Sigmoid colon (tissue), 7 donors: ENCODE results near the gene LUZP2. TPM values are rescaled to one million over a fixed set of nuclear protein-coding genes. Genes with fewer than 3 reads are reported as not detected.

Source experiments
- DNase-seq: peaks from one replicate; pipeline ENCODE4 v3.0.0-alpha.2; 2019
- H3K27ac ChIP-seq, 4 donors: fragments of 200-600 bp; sonication (generic); one replicate each; pipeline ENCODE4 v1.5.1; 2016 to 2019; ENCODE audit warnings: mild to moderate bottlenecking in 1 of 4
- H3K27me3 ChIP-seq, 3 donors: fragments of 200-600 bp; sonication (generic); one replicate each; pipeline ENCODE4 v1.5.1; 2019; ENCODE audit warnings: mild to moderate bottlenecking in 1 of 3
- H3K36me3 ChIP-seq, 4 donors: fragments of 200-600 bp; sonication (generic); one replicate each; pipeline ENCODE4 v1.5.1; 2016 to 2019
- H3K4me1 ChIP-seq, 4 donors: fragments of 200-600 bp; sonication (generic); one replicate each; pipeline ENCODE4 v1.5.1; 2017 to 2019
- H3K4me3 ChIP-seq, 4 donors: fragments of 200-600 bp; sonication (generic); one replicate each; pipeline ENCODE4 v1.5.1; 2017 to 2019; ENCODE audit warnings: mild to moderate bottlenecking in 2 of 4, moderate library complexity in 1 of 4
- H3K9me3 ChIP-seq, 4 donors: fragments of 200-600 bp in 3 of 4; sonication (generic) in 3 of 4; one replicate each; pipeline versions ENCODE4 v1.5.1 to v1.6.1; 2013 to 2019
- CTCF ChIP-seq, 4 experiments: fragments of 450-650 bp in 3 of 4; fragments of 200-600 bp in 1 of 4; IDR thresholded peaks; one replicate each; pipeline ENCODE4 v1.5.1; 2016 to 2019; ENCODE audit warnings: antibody characterized with exemption in 4 of 4, mild to moderate bottlenecking in 3 of 4, moderate library complexity in 2 of 4
- EP300 ChIP-seq, 4 donors: sonication (generic); formaldehyde crosslinking; IDR thresholded peaks; one replicate each; pipeline ENCODE4 v1.6.1; 2017; ENCODE audit warnings: antibody characterized with exemption in 4 of 4
- POLR2A ChIP-seq, 2 donors: fragments of 450-650 bp; IDR thresholded peaks; one replicate each; pipeline ENCODE4 v1.6.1; 2016; ENCODE audit warnings: antibody characterized with exemption in 2 of 2, mild to moderate bottlenecking in 2 of 2, moderate library complexity in 2 of 2
- POLR2AphosphoS5 ChIP-seq, 4 donors: sonication (generic); formaldehyde crosslinking; IDR thresholded peaks; one replicate each; pipeline ENCODE4 v1.6.1; 2017; ENCODE audit warnings: antibody characterized with exemption in 4 of 4
- WGBS, 2 donors: extraction: QIAGEN DNeasy Blood & Tissue Kit; methylation state at CpG; one replicate each; pipeline ENCODE4 v1.1.7; 2013; 5-methylcytosine and 5-hydroxymethylcytosine counted together
- intact Hi-C: fragments of 100-400 bp; cut with DNase I; formaldehyde crosslinking; loops from one replicate; pipeline ENCODE4 v1.15.1; 2023
- polyA plus RNA-seq, 3 donors: library from polyadenylated mRNA; stranded (reverse); fragments of 200-250 nt; gene quantifications; one replicate each; pipeline ENCODE4 v1.2.3, GENCODE V29; 2013
- total RNA-seq, 4 donors: library from RNA; depleted of rRNA; stranded (reverse); fragments of >200 nt; gene quantifications; one replicate each; pipeline ENCODE4 v1.1.0, GENCODE V29; 2016
- donor health status: healthy with polysubstance abuse.
- donor health status: Bipolar disorder and iron deficiency.
- donor health status: healthy.

LUZP2 gene
- total and polyA plus RNA-seq, 7 donors = 0.16 to 2.1 (median 0.83) TPM

GRCh38 chr11:24900514-24900913 lies 403.7 kb downstream of the LUZP2 start:
- WGBS, 2 donors = 10 to 15% methylated on average over 3 of the region's 3 CpGs
- no peaks in the 10 kb centered on the region for H3K4me1 ChIP-seq
- DNase-seq = no peak
- no peaks in the 10 kb centered on the region for H3K27me3 ChIP-seq
- no peaks in the 10 kb centered on the region for H3K9me3 ChIP-seq
- H3K4me3 ChIP-seq = no peak overlapping the region
- TF ChIP-seq POLR2AphosphoS5 (IDR thresholded peaks at IDR 0.05) (no peak), EP300 (IDR thresholded peaks at IDR 0.05) (no peak), CTCF (IDR thresholded peaks at IDR 0.05) (no peak), POLR2A (IDR thresholded peaks at IDR 0.05) (no peak)
- H3K27ac ChIP-seq = no peak overlapping the region
- intact Hi-C loops = no loop called here
- H3K36me3 ChIP-seq = no peaks in the 10 kb centered on the region

GRCh38 chr11:24900960-24901549 lies 404.2 kb downstream of the LUZP2 start:
- no peaks in the 10 kb centered on the region for H3K9me3 ChIP-seq
- DNase-seq = no peak
- no peaks in the 10 kb centered on the region for H3K36me3 ChIP-seq
- no peaks in the 10 kb centered on the region for H3K4me1 ChIP-seq
- H3K4me3 ChIP-seq = no peak overlapping the region
- TF ChIP-seq POLR2A (IDR thresholded peaks at IDR 0.05) (no peak), EP300 (IDR thresholded peaks at IDR 0.05) (no peak), CTCF (IDR thresholded peaks at IDR 0.05) (no peak), POLR2AphosphoS5 (IDR thresholded peaks at IDR 0.05) (no peak)
- H3K27me3 ChIP-seq = no peaks in the 10 kb centered on the region
- no peak overlapping the region for H3K27ac ChIP-seq
- WGBS, 2 donors = 35 to 68% methylated on average over 1 of the region's 1 CpG
- intact Hi-C loops = no loop called here

GRCh38 chr11:24903555-24903954 lies 406.7 kb downstream of the LUZP2 start:
- no peaks in the 10 kb centered on the region for H3K4me1 ChIP-seq
- H3K36me3 ChIP-seq = no peaks in the 10 kb centered on the region
- no peak overlapping the region for H3K27ac ChIP-seq
- TF ChIP-seq EP300 (IDR thresholded peaks at IDR 0.05) = no peak
- no peak for TF ChIP-seq POLR2A (IDR thresholded peaks at IDR 0.05)
- TF ChIP-seq POLR2AphosphoS5 (IDR thresholded peaks at IDR 0.05) = no peak
- TF ChIP-seq CTCF (IDR thresholded peaks at IDR 0.05) = no peak
- intact Hi-C loops = no loop called here
- no peaks in the 10 kb centered on the region for H3K9me3 ChIP-seq
- no peaks in the 10 kb centered on the region for H3K27me3 ChIP-seq
- no peak for DNase-seq
- 44 to 72% methylated on average over 2 of the region's 2 CpGs for WGBS, 2 donors
- no peak overlapping the region for H3K4me3 ChIP-seq

- 90 to 97% methylated on average over 1 of the region's 1 CpG for WGBS, 2 donors
- DNase-seq = no peak
- intact Hi-C loops = no loop called here
- no peak overlapping the region for H3K27ac ChIP-seq
- no peak overlapping the region for H3K4me3 ChIP-seq
- peaks cover 0 to under 1% (median 0%) of the 10 kb centered on the region in 4 donors for H3K9me3 ChIP-seq
- no peaks in the 10 kb centered on the region for H3K27me3 ChIP-seq
- no peaks in the 10 kb centered on the region for H3K4me1 ChIP-seq
- no peak for TF ChIP-seq POLR2A (IDR thresholded peaks at IDR 0.05)
- TF ChIP-seq CTCF (IDR thresholded peaks at IDR 0.05) = no peak
- TF ChIP-seq EP300 (IDR thresholded peaks at IDR 0.05) = no peak
- TF ChIP-seq POLR2AphosphoS5 (IDR thresholded peaks at IDR 0.05) = no peak
- no peaks in the 10 kb centered on the region for H3K36me3 ChIP-seq
Measured at GRCh38 chr11:24925091-24925490, 428.2 kb downstream of the LUZP2 start.
